ENCODE measurements around the gene RHBDF1. TPM values are rescaled to one million over a fixed set of nuclear protein-coding genes. Genes with fewer than 3 reads are reported as not detected.

RHBDF1 gene
- total and polyA plus RNA-seq, 2 of the 13 experiments (the other 11 are each of a cell fraction or from before 2014, with no cell fraction given): 5.4 to 26.9 TPM

DNA sequence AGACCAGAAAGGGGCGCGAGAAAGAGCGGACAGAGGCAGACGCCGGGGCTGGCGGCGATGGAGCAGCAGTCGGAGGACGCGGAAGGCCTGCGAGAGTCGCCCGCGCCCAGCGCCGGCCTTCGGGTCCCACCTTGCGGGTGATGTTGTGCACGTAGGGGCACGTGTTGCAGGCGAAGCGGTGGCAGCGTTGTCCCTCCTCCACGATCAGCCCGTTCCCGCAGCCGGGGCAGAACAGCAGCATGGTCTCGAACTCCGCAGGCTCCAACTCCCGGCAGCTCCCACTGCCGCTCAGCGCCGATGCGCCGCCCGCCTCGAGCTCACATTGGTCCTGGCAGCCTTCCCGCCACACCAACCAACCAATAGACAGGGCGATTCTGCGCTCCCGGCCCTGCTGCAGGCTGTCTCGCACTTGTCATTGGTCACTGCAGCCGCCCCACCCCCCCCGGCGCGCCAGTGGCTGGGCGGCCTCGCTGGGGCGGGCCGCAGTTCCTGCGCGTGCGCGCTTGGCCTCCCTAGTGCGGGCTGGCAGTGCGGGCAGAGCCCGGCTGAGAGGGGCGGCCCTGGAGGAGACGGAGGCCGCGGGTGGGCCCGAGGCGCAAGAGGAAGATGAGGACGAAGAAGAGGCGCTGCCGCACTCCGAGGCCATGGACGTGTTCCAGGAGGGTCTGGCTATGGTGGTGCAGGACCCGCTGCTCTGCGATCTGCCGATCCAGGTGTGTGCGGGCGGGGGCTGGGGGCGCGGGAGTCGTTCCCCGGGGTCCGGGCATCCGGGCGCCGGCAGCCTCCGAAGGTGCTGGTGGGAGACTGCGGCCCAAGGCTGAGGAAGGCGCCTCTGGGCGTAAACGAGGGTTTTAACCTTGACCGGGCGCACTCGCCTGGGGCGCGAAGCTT, 18.8 kb downstream of the RHBDF1 start, which contains the start of the genes POLR3K and SNRNP25 (continued):
- peak; percentile 14; the same call in 1 of the 2 replicates for TF ChIP-seq MED1 (CRISPR knock-in tag; IDR thresholded peaks at IDR 0.05)
- no peak for TF ChIP-seq RFX1 (IDR thresholded peaks at IDR 0.05)
- TF ChIP-seq, protein P1, sequence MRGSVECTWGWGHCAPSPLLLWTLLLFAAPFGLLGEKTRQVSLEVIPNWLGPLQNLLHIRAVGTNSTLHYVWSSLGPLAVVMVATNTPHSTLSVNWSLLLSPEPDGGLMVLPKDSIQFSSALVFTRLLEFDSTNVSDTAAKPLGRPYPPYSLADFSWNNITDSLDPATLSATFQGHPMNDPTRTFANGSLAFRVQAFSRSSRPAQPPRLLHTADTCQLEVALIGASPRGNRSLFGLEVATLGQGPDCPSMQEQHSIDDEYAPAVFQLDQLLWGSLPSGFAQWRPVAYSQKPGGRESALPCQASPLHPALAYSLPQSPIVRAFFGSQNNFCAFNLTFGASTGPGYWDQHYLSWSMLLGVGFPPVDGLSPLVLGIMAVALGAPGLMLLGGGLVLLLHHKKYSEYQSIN (CRISPR knock-in tag; IDR thresholded peaks at IDR 0.05; ENCODE audit: borderline replicate concordance): no peak
- peak; percentile 69; the same call in 1 of the 2 replicates for TF ChIP-seq SMAD1 (CRISPR knock-in tag; IDR thresholded peaks at IDR 0.05; ENCODE audit: borderline replicate concordance, low read depth)
- TF ChIP-seq, protein P2, sequence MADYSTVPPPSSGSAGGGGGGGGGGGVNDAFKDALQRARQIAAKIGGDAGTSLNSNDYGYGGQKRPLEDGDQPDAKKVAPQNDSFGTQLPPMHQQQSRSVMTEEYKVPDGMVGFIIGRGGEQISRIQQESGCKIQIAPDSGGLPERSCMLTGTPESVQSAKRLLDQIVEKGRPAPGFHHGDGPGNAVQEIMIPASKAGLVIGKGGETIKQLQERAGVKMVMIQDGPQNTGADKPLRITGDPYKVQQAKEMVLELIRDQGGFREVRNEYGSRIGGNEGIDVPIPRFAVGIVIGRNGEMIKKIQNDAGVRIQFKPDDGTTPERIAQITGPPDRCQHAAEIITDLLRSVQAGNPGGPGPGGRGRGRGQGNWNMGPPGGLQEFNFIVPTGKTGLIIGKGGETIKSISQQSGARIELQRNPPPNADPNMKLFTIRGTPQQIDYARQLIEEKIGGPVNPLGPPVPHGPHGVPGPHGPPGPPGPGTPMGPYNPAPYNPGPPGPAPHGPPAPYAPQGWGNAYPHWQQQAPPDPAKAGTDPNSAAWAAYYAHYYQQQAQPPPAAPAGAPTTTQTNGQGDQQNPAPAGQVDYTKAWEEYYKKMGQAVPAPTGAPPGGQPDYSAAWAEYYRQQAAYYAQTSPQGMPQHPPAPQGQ (CRISPR knock-in tag; IDR thresholded peaks at IDR 0.05; ENCODE audit: borderline replicate concordance): no peak
- TF ChIP-seq ZNF260 (CRISPR knock-in tag; IDR thresholded peaks at IDR 0.05; ENCODE audit: borderline replicate concordance, low read depth): no peak
- TF ChIP-seq EHMT2 (IDR thresholded peaks at IDR 0.05; ENCODE audit: borderline replicate concordance, low read depth, low read length): no peak
- no peak for TF ChIP-seq NR3C1 (CRISPR knock-in tag; IDR thresholded peaks at IDR 0.05)
- TF ChIP-seq, protein P3, sequence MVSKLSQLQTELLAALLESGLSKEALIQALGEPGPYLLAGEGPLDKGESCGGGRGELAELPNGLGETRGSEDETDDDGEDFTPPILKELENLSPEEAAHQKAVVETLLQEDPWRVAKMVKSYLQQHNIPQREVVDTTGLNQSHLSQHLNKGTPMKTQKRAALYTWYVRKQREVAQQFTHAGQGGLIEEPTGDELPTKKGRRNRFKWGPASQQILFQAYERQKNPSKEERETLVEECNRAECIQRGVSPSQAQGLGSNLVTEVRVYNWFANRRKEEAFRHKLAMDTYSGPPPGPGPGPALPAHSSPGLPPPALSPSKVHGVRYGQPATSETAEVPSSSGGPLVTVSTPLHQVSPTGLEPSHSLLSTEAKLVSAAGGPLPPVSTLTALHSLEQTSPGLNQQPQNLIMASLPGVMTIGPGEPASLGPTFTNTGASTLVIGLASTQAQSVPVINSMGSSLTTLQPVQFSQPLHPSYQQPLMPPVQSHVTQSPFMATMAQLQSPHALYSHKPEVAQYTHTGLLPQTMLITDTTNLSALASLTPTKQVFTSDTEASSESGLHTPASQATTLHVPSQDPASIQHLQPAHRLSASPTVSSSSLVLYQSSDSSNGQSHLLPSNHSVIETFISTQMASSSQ (IDR thresholded peaks at IDR 0.05; ENCODE audit: low read depth): no peak
- TF ChIP-seq, protein P3 (CRISPR knock-in tag; IDR thresholded peaks at IDR 0.05; ENCODE audit: borderline replicate concordance): no peak
- TF ChIP-seq POLR2G (IDR thresholded peaks at IDR 0.05; ENCODE audit: low read depth, low read length): peak; percentile 88
- 0 out of 2 replicates have a peak, but pooled peaks have one; percentile 32 for TF ChIP-seq MAZ (IDR thresholded peaks at IDR 0.05; ENCODE audit: borderline replicate concordance, low read depth, low read length)
- peak; percentile 88; the same call in 1 of the 2 replicates for TF ChIP-seq MAZ (CRISPR knock-in tag; IDR thresholded peaks at IDR 0.05; ENCODE audit: low read depth)
- peak; percentile 60; the same call in 1 of the 2 replicates for TF ChIP-seq JDP2 (CRISPR knock-in tag; IDR thresholded peaks at IDR 0.05; ENCODE audit: borderline replicate concordance)
- TF ChIP-seq RORA (CRISPR knock-in tag; IDR thresholded peaks at IDR 0.05): no peak
- TF ChIP-seq, protein P4, sequence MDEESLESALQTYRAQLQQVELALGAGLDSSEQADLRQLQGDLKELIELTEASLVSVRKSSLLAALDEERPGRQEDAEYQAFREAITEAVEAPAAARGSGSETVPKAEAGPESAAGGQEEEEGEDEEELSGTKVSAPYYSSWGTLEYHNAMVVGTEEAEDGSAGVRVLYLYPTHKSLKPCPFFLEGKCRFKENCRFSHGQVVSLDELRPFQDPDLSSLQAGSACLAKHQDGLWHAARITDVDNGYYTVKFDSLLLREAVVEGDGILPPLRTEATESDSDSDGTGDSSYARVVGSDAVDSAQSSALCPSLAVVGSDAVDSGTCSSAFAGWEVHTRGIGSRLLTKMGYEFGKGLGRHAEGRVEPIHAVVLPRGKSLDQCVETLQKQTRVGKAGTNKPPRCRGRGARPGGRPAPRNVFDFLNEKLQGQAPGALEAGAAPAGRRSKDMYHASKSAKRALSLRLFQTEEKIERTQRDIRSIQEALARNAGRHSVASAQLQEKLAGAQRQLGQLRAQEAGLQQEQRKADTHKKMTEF (CRISPR knock-in tag; IDR thresholded peaks at IDR 0.05): 0 out of 2 replicates have a peak, but pooled peaks have one; percentile 47
- TF ChIP-seq, protein P5, sequence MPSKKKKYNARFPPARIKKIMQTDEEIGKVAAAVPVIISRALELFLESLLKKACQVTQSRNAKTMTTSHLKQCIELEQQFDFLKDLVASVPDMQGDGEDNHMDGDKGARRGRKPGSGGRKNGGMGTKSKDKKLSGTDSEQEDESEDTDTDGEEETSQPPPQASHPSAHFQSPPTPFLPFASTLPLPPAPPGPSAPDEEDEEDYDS (CRISPR knock-in tag; IDR thresholded peaks at IDR 0.05): peak; percentile 54
- no peak for TF ChIP-seq NR2F6 (IDR thresholded peaks at IDR 0.05)
- no peak for TF ChIP-seq NR2F6 (CRISPR knock-in tag; IDR thresholded peaks at IDR 0.05)
- TF ChIP-seq ZSCAN21 (CRISPR knock-in tag; IDR thresholded peaks at IDR 0.05; ENCODE audit: borderline replicate concordance): no peak

All from HepG2 (cell line).